Measurements from ENCODE around the gene CCDC92.

The CCDC92 gene

DNA sequence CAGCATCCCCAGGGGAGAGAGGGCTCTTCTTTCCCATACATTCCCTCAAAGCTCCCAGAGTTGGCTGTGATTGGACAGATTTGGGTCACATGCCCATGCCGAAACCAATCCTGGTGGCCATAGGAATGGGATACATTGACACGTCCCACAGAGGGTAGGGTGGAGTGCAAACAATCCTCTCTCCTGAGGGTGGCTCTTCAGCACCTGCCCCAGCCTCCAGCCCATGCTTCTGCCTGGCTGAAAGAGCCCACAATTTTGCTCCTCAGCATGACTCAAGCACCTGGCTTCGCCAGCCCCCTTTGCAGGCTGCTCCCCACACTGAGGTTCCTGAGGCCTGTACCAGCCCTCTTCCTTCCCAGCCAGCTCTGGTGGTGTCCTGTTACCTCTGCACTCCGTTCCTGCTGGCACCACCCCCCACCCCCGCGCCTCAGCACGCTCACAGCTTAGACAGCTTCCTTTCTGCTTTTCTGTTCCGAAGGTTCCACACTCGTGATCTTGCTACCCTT, 71.7 kb downstream of the CCDC92 start:
- Histone ChIP-seq H3K4me3 (no peak overlapping the region), H3K27ac (no peak overlapping the region)
- TF ChIP-seq, protein P1, sequence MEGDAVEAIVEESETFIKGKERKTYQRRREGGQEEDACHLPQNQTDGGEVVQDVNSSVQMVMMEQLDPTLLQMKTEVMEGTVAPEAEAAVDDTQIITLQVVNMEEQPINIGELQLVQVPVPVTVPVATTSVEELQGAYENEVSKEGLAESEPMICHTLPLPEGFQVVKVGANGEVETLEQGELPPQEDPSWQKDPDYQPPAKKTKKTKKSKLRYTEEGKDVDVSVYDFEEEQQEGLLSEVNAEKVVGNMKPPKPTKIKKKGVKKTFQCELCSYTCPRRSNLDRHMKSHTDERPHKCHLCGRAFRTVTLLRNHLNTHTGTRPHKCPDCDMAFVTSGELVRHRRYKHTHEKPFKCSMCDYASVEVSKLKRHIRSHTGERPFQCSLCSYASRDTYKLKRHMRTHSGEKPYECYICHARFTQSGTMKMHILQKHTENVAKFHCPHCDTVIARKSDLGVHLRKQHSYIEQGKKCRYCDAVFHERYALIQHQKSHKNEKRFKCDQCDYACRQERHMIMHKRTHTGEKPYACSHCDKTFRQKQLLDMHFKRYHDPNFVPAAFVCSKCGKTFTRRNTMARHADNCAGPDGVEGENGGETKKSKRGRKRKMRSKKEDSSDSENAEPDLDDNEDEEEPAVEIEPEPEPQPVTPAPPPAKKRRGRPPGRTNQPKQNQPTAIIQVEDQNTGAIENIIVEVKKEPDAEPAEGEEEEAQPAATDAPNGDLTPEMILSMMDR (IDR thresholded peaks at IDR 0.05) = no peak
- no peak for DNase-seq (ENCODE audit: low spot score)

DNA sequence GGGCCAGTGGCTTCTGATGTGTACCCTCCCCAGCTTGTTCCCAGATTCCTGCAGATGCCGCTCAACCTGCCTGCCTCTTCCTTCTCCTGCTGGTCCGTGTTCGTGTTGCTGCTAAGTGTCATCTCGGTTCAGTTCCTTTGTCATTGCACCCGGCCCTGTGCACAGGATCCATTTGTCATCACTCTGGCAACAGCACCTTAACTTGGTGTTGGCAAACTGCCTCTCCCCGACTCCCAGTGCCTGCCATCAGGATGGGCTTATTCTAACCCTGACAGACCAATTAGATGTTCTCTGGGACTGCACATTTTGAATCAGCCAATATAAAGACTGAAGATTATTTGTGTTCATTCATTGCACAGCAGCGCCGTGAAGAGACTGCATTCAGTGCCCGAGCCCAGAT, 73.3 kb downstream of the CCDC92 start:
- DNase-seq (ENCODE audit: low spot score) = no peak
- H3K27ac ChIP-seq = no peak overlapping the region
- TF ChIP-seq, protein P1 (IDR thresholded peaks at IDR 0.05) = no peak
- H3K4me3 ChIP-seq = no peak overlapping the region

DNA sequence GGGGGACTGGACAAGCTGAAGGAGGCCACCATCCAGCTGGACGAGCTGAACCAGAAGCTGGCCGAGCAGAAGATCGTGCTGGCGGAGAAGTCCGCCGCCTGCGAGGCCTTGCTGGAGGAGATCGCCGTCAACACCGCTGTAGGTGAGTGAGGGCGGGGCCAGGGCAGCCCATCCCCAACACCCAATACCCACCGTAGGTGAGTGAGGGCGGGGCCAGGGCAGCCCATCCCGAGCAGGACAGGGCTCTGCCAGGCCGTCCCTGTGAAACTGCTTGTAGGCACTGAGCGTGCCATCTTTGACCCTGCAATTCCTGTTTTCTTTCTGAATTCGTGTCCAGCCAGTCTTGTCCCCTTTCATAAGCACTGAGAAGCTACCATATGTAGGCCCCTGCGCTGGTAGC, 74.0 kb downstream of the CCDC92 start:
- TF ChIP-seq, protein P1 (IDR thresholded peaks at IDR 0.05) = no peak
- Histone ChIP-seq H3K4me3 (no peak overlapping the region), H3K27ac (no peak overlapping the region)
- no peak for DNase-seq (ENCODE audit: low spot score)

GRCh38 chr12:123897221-123897620, 75.4 kb downstream of the CCDC92 start:
- DNase-seq (ENCODE audit: low spot score) = no peak
- TF ChIP-seq, protein P1 (IDR thresholded peaks at IDR 0.05) = no peak
- H3K4me3 ChIP-seq = no peak overlapping the region
- no peak overlapping the region for H3K27ac ChIP-seq

DNA sequence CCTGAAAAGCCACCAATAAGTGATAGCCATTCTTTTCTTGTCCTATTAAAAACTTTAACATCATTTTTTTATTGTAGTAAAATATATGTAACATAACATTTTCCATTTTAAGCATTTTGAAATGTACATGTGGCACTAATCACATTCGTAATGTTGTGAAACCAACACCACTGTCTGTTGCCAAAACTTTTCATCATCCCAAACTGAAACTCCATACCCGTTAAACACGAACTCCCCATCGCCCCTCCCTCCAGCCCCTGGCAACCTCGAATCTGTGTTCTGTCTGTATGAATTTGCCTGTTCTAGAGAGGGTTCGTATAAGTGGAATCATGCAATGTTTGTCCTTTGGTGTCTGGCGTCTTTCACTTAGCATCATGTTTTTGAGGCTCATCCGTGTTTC, 75.9 kb downstream of the CCDC92 start:
- DNase-seq (ENCODE audit: low spot score) = no peak
- TF ChIP-seq, protein P1 (IDR thresholded peaks at IDR 0.05) = no peak

DNA sequence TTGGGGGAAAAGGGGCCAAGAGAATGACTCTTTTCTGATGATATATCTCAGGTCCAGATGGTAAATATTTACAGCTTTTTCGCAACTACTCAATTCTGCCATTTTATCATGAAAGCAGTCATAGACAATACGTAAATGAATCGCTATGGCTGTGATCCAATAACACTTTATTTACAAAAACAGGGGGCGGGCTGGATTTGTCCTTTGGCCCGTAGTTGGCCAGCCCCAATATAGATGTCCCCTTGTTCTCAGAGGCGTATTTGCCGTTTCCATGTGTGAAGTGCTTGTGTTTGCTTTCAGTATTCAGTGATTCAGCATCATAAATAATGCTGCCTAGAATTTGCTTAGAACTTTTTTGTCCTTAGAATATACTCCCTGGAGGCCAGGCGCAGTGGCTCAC, 77.2 kb downstream of the CCDC92 start:
- no peak overlapping the region for H3K27ac ChIP-seq
- DNase-seq (ENCODE audit: low spot score) = no peak
- no peak overlapping the region for H3K4me3 ChIP-seq
- TF ChIP-seq, protein P1 (IDR thresholded peaks at IDR 0.05) = no peak

More for the DNA sequence above, 75.9 kb downstream of the CCDC92 start:
- Histone ChIP-seq H3K27ac (no peak overlapping the region), H3K4me3 (no peak overlapping the region)

- TF ChIP-seq, protein P1 (IDR thresholded peaks at IDR 0.05) = no peak
- H3K27ac ChIP-seq = no peak overlapping the region
- no peak for DNase-seq (ENCODE audit: low spot score)
- no peak overlapping the region for H3K4me3 ChIP-seq
Measured at GRCh38 chr12:123894823-123895345, 77.7 kb downstream of the CCDC92 start.
